PFSK-1 (cell line): ENCODE measurements around the gene ZNF740.

Source experiments
- POLR2AphosphoS5 ChIP-seq: IDR thresholded peaks from 2 replicates; pipeline ENCODE4 v1.6.1; 2012; ENCODE audit warnings: low read depth, mild to moderate bottlenecking, control low read depth, low read length, moderate library complexity
- TF ChIP-seq, protein P1 (sequence below), 2 experiments: IDR thresholded peaks; 2 replicates each; pipeline versions ENCODE4 v1.6.1 to v1.8.0; 2011 to 2012; ENCODE audit warnings: low read depth in 2 of 2, low read length in 2 of 2, control low read depth in 1 of 2, inconsistent platforms in 1 of 2, mild to moderate bottlenecking in 1 of 2, moderate library complexity in 1 of 2; ENCODE audit not compliant: insufficient read depth in 1 of 2

GRCh38 chr12:53200107-53200457, 19.6 kb downstream of the ZNF740 start:
- TF ChIP-seq, protein P1, sequence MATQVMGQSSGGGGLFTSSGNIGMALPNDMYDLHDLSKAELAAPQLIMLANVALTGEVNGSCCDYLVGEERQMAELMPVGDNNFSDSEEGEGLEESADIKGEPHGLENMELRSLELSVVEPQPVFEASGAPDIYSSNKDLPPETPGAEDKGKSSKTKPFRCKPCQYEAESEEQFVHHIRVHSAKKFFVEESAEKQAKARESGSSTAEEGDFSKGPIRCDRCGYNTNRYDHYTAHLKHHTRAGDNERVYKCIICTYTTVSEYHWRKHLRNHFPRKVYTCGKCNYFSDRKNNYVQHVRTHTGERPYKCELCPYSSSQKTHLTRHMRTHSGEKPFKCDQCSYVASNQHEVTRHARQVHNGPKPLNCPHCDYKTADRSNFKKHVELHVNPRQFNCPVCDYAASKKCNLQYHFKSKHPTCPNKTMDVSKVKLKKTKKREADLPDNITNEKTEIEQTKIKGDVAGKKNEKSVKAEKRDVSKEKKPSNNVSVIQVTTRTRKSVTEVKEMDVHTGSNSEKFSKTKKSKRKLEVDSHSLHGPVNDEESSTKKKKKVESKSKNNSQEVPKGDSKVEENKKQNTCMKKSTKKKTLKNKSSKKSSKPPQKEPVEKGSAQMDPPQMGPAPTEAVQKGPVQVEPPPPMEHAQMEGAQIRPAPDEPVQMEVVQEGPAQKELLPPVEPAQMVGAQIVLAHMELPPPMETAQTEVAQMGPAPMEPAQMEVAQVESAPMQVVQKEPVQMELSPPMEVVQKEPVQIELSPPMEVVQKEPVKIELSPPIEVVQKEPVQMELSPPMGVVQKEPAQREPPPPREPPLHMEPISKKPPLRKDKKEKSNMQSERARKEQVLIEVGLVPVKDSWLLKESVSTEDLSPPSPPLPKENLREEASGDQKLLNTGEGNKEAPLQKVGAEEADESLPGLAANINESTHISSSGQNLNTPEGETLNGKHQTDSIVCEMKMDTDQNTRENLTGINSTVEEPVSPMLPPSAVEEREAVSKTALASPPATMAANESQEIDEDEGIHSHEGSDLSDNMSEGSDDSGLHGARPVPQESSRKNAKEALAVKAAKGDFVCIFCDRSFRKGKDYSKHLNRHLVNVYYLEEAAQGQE (IDR thresholded peaks at IDR 0.05; ENCODE audit: insufficient read depth in 1 of 2, low read depth in 2 of 2, low read length in 2 of 2), result no peak
- TF ChIP-seq POLR2AphosphoS5, result no peak
